NOMO-1 (cell line): ENCODE data around the gene B3GALNT2.

Experiments used
- DNase-seq, 2 experiments: peaks; one replicate each; lab custom pipeline; 2025; ENCODE audit not compliant: unreplicated experiment in 2 of 2; lab: John Stamatoyannopoulos, UW

The B3GALNT2 gene

GRCh38 chr1:235455823-235456222, 48.4 kb downstream of the B3GALNT2 start:
- DNase-seq: no peak

- no peak for DNase-seq
Observed at GRCh38 chr1:235455097-235455496, 49.2 kb downstream of the B3GALNT2 start.

DNA sequence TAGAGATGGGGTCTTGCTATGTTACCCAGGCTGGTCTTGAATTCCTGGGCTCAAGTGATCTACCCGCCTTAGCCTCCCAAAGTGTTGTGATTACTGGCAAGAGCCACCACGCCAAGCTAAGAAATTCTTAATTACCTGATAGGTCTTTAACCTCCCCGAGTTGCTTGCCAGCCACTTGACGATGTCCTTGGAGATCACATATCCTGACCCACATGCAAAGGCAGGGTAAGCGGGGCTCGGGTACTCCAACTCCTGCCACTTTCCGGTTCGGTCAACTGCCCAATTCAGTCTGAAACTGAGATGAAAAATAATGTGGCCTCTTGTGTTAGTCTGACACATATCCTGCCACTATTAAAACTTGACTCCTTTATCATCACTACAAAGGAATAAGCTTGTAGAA, 50.2 kb downstream of the B3GALNT2 start:
- no peak for DNase-seq

DNA sequence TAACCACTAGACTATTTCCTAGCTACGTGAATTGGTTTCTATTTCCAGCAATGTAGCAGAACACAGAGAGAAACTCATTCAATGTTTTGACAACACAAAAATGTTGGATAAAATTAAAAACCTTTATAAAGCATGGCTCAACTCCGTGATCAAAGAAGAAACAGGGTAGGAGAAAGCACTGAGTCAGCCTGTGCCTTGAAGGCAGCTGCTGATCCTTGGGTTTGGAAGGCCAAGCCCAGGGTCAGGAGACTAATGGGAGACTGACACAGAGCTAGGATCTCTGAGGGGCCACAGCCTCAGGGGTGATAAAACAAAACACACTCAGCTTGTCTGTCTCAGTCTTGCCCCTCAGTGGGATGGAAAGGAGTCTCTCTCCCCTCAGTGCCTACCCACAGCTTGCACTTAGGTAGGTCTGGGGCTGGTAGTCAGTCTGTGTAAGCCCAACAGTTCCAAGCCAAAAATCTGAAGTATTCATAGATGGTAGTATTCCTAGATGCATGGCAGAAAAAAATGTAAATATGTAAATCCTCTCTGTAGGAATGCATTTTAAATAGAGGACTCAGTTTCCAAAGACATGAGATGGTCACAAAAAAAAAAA, 53.3 kb downstream of the B3GALNT2 start:
- no peak for DNase-seq

GRCh38 chr1:235450433-235450832, 53.8 kb downstream of the B3GALNT2 start:
- no peak for DNase-seq

- no peak for DNase-seq
Observed at GRCh38 chr1:235448616-235449015, 55.6 kb downstream of the B3GALNT2 start.

- DNase-seq: peak in 1 of 2 experiments; percentile 42
Observed at GRCh38 chr1:235442788-235443429, 61.3 kb downstream of the B3GALNT2 start.

DNA sequence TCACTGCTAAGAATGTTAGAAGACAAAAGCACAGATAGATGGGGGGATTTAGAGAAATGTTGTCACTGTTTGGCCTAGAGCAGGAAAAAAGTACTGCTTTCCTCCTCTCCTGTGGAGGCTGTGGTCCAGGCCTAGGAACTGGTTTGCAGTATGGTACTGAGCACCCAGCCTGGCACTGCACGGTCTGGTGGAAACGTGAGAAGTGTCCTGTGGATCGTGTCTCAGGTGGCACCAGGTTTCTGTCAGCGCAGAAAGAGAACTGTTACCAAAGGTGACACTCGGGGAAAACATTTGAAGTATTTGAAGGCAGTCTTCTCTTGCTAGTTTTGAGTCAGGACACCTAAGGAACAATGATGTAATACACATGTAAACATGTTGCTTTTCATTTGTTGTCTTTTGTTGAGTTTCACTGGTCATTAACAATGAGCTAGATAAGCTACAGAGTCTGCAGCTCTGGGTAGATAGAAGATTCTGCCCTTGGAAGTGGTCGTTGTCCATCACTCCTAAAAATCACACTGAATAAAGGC, 63.0 kb downstream of the B3GALNT2 start:
- DNase-seq: no peak

- DNase-seq: no peak
Observed at GRCh38 chr1:235434001-235434400, 70.3 kb downstream of the B3GALNT2 start.

- no peak for DNase-seq
Observed at GRCh38 chr1:235430991-235431390, 73.3 kb downstream of the B3GALNT2 start.

GRCh38 chr1:235429143-235429542, 75.1 kb downstream of the B3GALNT2 start:
- DNase-seq: no peak

DNA sequence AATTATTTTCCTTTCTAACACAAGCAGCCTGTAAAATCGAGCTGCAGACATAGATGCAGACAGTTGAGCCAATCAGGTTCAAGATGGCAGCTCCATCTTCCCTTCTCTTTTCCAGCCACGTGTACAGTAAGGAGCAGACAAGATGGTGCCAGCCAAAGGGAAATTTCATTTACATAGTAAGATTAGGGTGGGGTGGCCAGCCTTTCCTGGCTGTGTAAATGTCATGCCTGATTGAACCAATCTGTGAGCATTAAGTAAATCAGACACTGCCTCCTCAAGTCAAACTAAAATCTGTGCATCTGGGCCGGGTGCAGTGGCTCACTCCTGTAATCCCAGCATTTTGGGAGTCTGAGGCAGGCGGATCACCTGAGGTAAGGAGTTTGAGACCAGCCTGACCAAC, 76.8 kb downstream of the B3GALNT2 start:
- DNase-seq: no peak

GRCh38 chr1:235426680-235427079, 77.6 kb downstream of the B3GALNT2 start:
- DNase-seq: no peak

DNA sequence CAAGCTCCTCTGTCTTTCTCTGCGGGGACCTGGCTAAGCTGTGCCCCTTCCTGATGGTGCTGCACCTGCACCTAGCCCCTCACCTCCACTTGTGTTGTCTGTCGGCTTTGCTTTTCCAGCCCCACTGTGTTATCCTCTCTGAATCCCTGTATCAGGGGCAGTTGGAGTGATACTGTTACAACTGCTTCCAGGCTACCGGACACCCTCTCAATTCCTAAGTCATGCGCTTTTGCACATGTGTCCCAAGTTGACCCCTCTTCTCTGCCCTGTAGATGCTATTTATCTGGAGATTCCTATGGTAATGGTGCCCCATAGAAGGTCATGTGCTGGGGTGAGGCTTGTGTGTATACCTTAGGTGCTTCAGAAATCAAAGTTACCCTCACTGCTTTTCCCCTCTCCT, 78.1 kb downstream of the B3GALNT2 start:
- DNase-seq: no peak

DNA sequence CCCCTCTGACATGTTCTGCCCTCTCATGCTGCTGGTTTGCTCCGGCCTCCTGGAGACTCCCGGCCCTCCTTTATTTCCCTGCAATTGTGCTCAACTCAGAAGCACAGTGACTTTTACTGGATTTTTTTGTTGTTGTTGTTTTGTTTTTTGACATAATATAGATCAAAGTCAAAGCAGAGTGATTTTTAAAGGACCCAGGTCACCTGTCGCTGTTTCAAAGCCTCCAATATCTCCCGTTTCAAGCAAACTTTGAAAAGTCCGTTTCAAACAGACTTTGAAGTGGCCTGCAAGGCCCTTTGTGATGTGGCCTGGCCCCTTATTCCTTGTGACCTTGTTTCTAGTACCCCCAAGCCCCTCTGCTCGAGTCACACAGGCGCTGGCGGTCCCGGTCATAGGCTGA, 78.9 kb downstream of the B3GALNT2 start:
- no peak for DNase-seq

- no peak for DNase-seq
Observed at GRCh38 chr1:235424092-235424491, 80.2 kb downstream of the B3GALNT2 start.

GRCh38 chr1:235423214-235423652, 81.0 kb downstream of the B3GALNT2 start:
- no peak for DNase-seq

- DNase-seq: no peak
Observed at GRCh38 chr1:235421751-235422150, 82.5 kb downstream of the B3GALNT2 start.

DNA sequence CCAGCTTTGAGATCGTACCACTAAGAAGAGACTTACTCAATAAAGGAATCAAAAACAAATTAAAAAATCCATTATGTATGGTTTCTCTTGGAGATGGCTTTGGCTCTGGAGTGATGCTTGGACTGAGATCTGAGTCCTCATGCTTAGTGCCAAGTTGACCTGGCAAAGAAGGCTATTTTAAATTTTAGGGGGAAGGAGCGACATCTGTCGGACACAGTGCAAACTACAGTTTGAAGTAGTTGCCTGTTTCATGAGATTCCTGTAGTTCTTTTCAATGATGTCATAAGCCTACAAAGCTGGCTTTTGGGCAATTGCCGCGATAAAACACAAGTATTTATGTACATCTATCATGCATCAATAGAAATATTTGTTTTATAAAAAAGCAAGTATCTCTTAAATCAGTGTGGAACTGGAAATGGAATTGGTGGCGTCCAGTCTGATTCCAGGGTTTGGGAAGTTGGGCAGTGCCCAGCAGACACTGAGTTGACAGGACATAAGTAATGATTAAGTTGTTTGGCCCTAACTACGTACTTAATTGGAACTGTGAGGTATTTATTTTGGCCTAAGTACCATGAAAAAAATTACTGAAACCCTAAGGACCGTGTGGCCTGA, 87.1 kb downstream of the B3GALNT2 start:
- DNase-seq: peak in 1 of 2 experiments; percentile 57

DNA sequence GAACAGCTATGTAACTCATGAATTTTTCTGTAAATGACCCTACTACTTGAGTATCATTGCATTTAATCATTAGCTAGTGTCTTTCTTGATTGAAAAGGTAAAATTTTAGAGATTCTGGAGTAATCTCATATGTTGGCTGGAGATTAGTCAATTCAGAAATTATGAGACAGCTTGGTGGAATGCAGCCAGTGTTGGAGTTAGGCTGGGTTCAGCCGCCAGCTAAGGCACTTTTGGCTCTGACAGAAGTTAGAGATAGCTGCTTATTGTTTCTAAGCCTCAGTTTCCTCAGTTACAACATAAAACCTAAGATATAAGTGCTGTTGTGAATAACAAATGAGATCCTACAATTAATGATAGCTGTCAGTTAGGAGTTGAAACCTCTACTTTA, 87.6 kb downstream of the B3GALNT2 start:
- DNase-seq: no peak

- DNase-seq: peak; percentile 43 to 54
Observed at GRCh38 chr1:235415008-235415904, 89.0 kb downstream of the B3GALNT2 start.
